Measurements from ENCODE around the gene CXCR3.

- no peak for TF ChIP-seq POLR2A (IDR thresholded peaks at IDR 0.05)
- TF ChIP-seq CTCF (IDR thresholded peaks at IDR 0.05), result no peak
- TF ChIP-seq POLR2AphosphoS5 (IDR thresholded peaks at IDR 0.05), result no peak
Observed at GRCh38 chrX:71618303-71618721, at the start of gene CXCR3.
